Type B pancreatic cell (in vitro differentiated cells): Measurements from ENCODE around the gene MGA. TPM values are rescaled to one million over a fixed set of nuclear protein-coding genes. Genes with fewer than 3 reads are reported as not detected.
"Not testable (repeated sequence)": the region's sequence is repeated elsewhere in the genome, so short reads cannot be mapped to it uniquely, and the experiment has no call there.

ENCODE experiments used
- DNase-seq: peaks from one replicate; pipeline ENCODE4 v3.0.0; 2021; ENCODE audit warnings: mixed read lengths; ENCODE audit not compliant: unreplicated experiment; ENCODE audit errors: extremely low spot score
- H3K27ac Mint-ChIP-seq: 2 replicates; pipeline ENCODE4 v1.8.0; 2021; ENCODE audit warnings: mild to moderate bottlenecking, mixed read lengths
- H3K27me3 Mint-ChIP-seq: 2 replicates; pipeline ENCODE4 v1.8.0; 2021; ENCODE audit warnings: mixed read lengths
- H3K36me3 Mint-ChIP-seq: 2 replicates; pipeline ENCODE4 v1.8.0; 2021; ENCODE audit warnings: mixed read lengths
- H3K4me1 Mint-ChIP-seq: one replicate; pipeline ENCODE4 v1.8.0; 2021; ENCODE audit warnings: mixed read lengths; ENCODE audit not compliant: unreplicated experiment
- H3K4me3 Mint-ChIP-seq: 2 replicates; pipeline ENCODE4 v1.8.0; 2021; ENCODE audit warnings: mild to moderate bottlenecking, mixed read lengths
- H3K9me3 Mint-ChIP-seq: 2 replicates; pipeline ENCODE4 v1.8.0; 2021; ENCODE audit warnings: mixed read lengths
- CTCF ChIP-seq: fragments of 200-600 bp; sonication (generic); conservative IDR thresholded peaks from 2 replicates; pipeline ENCODE4 v1.5.0; 2021; ENCODE audit warnings: antibody characterized with exemption, mild to moderate bottlenecking
- total RNA-seq: library from RNA; stranded (reverse); gene quantifications from 2 replicates; pipeline ENCODE4 v1.2.1, GENCODE V29; 2021; ENCODE audit warnings: low replicate concordance

The MGA gene
- total RNA-seq, 1 donor from 2014 or later: 54.9 TPM

- Mint-ChIP-seq H3K27ac (no peak overlapping the region), H3K4me3 (no peak overlapping the region), H3K9me3 (no peaks in the 10 kb centered on the region), H3K27me3 (no peaks in the 10 kb centered on the region), H3K36me3 (peaks cover 29% of the 10 kb centered on the region), H3K4me1 (no peaks in the 10 kb centered on the region)
- DNase-seq: no peak
- TF ChIP-seq CTCF: no peak
These were observed 72.3 kb downstream of the MGA start for GRCh38 chr15:41732483-41732882.

- Mint-ChIP-seq H3K4me3 (no peak overlapping the region), H3K36me3 (peaks cover 23% of the 10 kb centered on the region), H3K27ac (no peak overlapping the region), H3K4me1 (no peaks in the 10 kb centered on the region), H3K27me3 (no peaks in the 10 kb centered on the region), H3K9me3 (no peaks in the 10 kb centered on the region)
- no peak for DNase-seq
- no peak for TF ChIP-seq CTCF
These were observed 73.9 kb downstream of the MGA start for GRCh38 chr15:41734079-41734478.

GRCh38 chr15:41735046-41735445, 74.8 kb downstream of the MGA start:
- peaks cover 20% of the 10 kb centered on the region for H3K36me3 Mint-ChIP-seq
- no peak for DNase-seq
- H3K9me3 Mint-ChIP-seq: no peaks in the 10 kb centered on the region
- H3K4me1 Mint-ChIP-seq: no peaks in the 10 kb centered on the region
- TF ChIP-seq CTCF: no peak
- H3K27me3 Mint-ChIP-seq: no peaks in the 10 kb centered on the region
- no peak overlapping the region for H3K4me3 Mint-ChIP-seq
- H3K27ac Mint-ChIP-seq: no peak overlapping the region

- H3K9me3 Mint-ChIP-seq, H3K27me3 Mint-ChIP-seq, H3K27ac Mint-ChIP-seq, DNase-seq, H3K4me3 Mint-ChIP-seq, H3K4me1 Mint-ChIP-seq: not testable (repeated sequence)
- peaks cover 20% of the 10 kb centered on the region for H3K36me3 Mint-ChIP-seq
These were observed 75.3 kb downstream of the MGA start for GRCh38 chr15:41735492-41735891.

- no peak overlapping the region for H3K27ac Mint-ChIP-seq
- no peak for DNase-seq
These were observed 86.6 kb downstream of the MGA start for GRCh38 chr15:41746802-41747201.

GRCh38 chr15:41756198-41756597, 96.0 kb downstream of the MGA start:
- no peak for TF ChIP-seq CTCF
- H3K36me3 Mint-ChIP-seq: peaks cover 20% of the 10 kb centered on the region
- H3K27me3 Mint-ChIP-seq: no peaks in the 10 kb centered on the region
- H3K9me3 Mint-ChIP-seq: no peaks in the 10 kb centered on the region
- no peaks in the 10 kb centered on the region for H3K4me1 Mint-ChIP-seq
- no peak overlapping the region for H3K4me3 Mint-ChIP-seq
- DNase-seq: no peak
- H3K27ac Mint-ChIP-seq: no peak overlapping the region

More at GRCh38 chr15:41746802-41747201, 86.6 kb downstream of the MGA start:
- Mint-ChIP-seq H3K36me3 (peaks cover 26% of the 10 kb centered on the region), H3K4me3 (no peak overlapping the region), H3K27me3 (no peaks in the 10 kb centered on the region), H3K4me1 (no peaks in the 10 kb centered on the region), H3K9me3 (no peaks in the 10 kb centered on the region)
- no peak for TF ChIP-seq CTCF
